ENCODE measurements around the gene ZNF775.

The ZNF775 gene

DNA sequence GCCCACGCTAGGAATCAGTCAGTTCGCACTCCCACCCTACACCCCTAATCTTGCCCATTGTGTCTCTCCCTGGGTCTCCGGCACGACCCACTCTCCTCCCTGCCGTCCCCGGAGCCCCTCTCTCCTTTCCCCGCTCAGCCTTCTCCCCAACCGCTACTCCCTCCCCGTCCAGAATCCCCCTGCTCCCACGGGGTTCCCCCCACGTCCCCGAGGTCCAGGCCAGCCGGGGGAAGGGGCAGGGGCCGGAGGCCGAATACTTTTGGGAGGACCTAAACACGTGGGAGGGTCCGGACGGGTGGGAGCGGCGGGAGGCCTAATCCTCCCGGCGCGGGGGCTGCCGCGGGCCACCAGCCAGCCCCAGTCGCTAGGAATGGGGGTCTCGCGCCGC is 38.3 kb upstream of the ZNF775 start:
- H3K27ac ChIP-seq: no peak overlapping the region
- no peak for TF ChIP-seq ZFX (IDR thresholded peaks at IDR 0.05; ENCODE audit: borderline replicate concordance)
- TF ChIP-seq, protein P1, sequence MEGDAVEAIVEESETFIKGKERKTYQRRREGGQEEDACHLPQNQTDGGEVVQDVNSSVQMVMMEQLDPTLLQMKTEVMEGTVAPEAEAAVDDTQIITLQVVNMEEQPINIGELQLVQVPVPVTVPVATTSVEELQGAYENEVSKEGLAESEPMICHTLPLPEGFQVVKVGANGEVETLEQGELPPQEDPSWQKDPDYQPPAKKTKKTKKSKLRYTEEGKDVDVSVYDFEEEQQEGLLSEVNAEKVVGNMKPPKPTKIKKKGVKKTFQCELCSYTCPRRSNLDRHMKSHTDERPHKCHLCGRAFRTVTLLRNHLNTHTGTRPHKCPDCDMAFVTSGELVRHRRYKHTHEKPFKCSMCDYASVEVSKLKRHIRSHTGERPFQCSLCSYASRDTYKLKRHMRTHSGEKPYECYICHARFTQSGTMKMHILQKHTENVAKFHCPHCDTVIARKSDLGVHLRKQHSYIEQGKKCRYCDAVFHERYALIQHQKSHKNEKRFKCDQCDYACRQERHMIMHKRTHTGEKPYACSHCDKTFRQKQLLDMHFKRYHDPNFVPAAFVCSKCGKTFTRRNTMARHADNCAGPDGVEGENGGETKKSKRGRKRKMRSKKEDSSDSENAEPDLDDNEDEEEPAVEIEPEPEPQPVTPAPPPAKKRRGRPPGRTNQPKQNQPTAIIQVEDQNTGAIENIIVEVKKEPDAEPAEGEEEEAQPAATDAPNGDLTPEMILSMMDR (IDR thresholded peaks at IDR 0.05): no peak

DNA sequence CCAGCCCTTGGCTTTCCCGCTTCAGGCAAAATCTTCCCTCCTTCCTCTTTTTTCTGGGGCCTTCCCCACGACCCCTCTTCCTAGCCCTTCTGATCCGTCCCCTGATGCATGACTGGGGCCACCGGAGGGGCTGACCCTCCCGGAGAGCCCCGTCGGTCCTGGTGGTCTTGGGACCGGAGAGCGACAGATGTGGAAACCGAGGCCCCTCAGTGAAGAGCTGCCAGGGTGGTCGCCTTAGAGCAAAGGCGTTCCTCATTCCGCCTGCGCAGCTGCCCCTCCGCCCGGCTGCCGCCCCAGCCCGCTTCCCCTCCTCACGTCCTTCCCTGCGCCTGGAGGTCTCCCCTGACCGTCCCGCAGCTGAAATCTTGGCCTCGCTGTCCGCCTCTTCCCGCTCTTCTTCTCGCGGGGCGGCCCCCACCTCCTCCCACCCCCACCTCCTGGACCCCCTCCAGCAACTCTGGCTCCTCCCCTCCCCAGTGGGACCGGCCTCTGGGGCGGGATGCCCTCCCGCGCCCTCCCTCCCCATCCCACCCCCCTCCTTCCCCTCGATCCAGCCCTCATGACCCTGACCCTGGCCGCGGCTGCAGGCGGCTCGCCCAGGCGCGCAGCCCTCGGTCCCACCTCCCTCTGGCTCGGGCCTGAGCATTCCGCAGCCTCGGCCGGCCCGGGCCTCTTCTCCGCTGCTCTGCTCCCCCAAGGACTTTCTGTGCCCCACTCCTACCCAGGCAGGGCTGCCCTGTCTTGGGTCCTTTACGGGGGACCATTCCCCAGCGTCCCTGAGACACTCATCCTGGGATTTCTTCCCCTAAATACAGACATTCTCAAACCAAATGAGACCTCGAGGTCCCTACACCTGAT is 37.6 kb upstream of the ZNF775 start, which contains the start of gene RARRES2:
Gene RARRES2 (minus strand): TSS at position 367 of the 858 bp plus-strand sequence. CDS start 1,020 bp downstream, outside the sequence.
- TF ChIP-seq, protein P1 (IDR thresholded peaks at IDR 0.05): no peak
- TF ChIP-seq ZFX (IDR thresholded peaks at IDR 0.05; ENCODE audit: borderline replicate concordance): no peak
- H3K27ac ChIP-seq: no peak within 1 kb of the TSS

DNA sequence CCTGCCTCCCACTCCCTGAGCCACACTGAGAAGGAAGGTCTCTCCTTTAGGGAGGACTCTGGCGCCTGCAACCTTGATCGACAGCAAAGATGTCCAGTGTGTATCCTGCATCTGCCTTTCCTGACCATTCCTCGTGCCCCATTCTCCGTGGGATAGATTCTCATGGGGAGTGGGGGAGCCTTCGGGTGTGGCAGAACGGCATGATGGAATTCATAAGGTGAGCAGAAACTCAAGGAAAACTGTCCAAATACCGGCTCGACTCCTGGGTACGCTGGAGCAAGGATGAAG is 37.1 kb upstream of the ZNF775 start:
- TF ChIP-seq ZFX (IDR thresholded peaks at IDR 0.05; ENCODE audit: borderline replicate concordance): no peak
- TF ChIP-seq, protein P1 (IDR thresholded peaks at IDR 0.05): no peak

DNA sequence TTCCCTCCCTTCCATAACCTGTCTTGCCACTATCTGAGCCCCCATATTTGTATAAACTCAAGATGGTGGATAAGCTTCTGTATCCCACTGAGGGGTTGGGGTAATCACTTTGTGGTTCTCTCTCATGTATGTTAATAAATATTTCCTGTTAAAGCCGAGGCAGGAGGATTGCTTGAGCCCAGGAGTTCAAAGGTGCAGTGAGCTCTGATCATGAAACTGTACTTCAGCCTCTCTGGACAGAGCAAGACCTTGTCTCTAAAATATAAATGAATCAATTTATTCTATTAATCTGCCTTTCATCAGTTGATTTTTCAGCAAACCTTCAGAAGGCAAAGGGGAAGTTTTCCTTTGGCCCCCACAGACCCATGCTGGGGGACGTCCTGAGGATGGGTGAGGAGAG is 35.9 kb upstream of the ZNF775 start:
- no peak overlapping the region for H3K27ac ChIP-seq
- TF ChIP-seq ZFX (IDR thresholded peaks at IDR 0.05; ENCODE audit: borderline replicate concordance): no peak
- TF ChIP-seq, protein P1 (IDR thresholded peaks at IDR 0.05): no peak

More for the DNA sequence above, 37.1 kb upstream of the ZNF775 start:
- H3K27ac ChIP-seq: no peak overlapping the region

DNA sequence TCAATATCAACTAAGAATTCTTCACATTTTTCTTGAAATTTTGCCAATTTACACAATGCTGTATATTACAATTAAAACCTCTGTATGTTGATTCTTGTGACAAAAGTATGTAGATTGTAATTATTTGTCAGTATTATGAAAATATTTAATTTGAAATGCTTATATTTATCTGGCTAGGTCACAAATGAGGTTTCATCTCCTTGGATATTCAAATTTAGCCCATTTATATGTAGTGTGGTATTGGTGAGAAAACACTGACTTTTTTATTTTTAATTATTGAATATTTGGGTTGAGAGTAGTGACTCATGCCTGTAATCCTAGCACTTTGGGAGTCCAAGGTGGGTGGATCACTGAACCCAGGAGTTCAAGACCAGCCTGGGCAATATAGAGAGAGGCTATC is 34.8 kb upstream of the ZNF775 start:
- TF ChIP-seq, protein P1 (IDR thresholded peaks at IDR 0.05): no peak
- no peak for TF ChIP-seq ZFX (IDR thresholded peaks at IDR 0.05; ENCODE audit: borderline replicate concordance)
- H3K27ac ChIP-seq: no peak overlapping the region

DNA sequence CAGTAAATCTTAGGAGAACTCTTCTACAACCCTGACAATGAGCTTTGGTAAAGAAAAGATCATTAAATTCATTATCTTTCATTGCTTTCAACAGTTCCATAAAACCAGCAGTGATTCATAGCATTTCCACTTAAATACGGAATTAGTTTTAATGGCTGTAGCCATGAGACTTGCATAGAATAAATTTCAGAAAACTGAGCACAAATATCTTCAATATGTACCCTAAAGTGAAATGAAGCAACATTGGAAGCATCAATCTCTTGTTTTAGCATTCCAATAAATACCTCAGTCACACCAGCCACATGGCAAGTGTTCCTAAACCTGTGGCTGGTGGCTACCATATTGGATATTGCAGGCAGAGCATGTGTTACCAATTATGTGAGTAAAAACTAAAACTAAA is 34.1 kb upstream of the ZNF775 start:
- TF ChIP-seq ZFX (IDR thresholded peaks at IDR 0.05; ENCODE audit: borderline replicate concordance): no peak
- TF ChIP-seq, protein P1 (IDR thresholded peaks at IDR 0.05): no peak
- no peak overlapping the region for H3K27ac ChIP-seq

DNA sequence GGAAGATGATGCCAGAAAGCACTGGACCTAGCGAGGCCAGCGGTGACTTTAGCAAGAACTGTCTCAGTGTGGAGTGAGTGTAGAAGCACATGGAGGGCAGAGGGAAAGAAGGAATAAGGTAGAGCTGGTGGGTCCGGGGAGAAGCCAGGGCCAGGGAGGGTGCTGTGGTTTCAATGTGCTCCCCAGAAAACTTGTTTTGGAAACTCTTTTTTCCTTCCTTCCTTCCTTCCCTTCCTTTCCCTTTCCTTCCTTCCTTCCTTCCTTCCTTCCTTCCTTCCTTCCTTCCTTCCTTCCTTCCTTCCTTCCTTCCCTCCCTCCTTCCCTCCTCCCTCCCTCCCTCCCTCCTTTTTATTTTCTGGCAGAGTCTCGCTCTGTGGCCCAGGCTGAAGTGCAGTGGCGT is 32.2 kb upstream of the ZNF775 start:
- no peak overlapping the region for H3K27ac ChIP-seq
- no peak for TF ChIP-seq ZFX (IDR thresholded peaks at IDR 0.05; ENCODE audit: borderline replicate concordance)
- TF ChIP-seq, protein P1 (IDR thresholded peaks at IDR 0.05): no peak

Data from 22Rv1 (cell line).